Fibroblast of mammary gland (primary cell): ENCODE results near the gene KCNK7.

Experiments
- DNase-seq: peaks from one replicate; pipeline ENCODE4 v3.0.0-alpha.2; 2010; ENCODE audit warnings: low read depth
- H3K4me3 ChIP-seq: 2 replicates; pipeline ENCODE4 v1.5.1; 2011; ENCODE audit warnings: low read depth, mild to moderate bottlenecking, low read length, moderate library complexity; ENCODE audit not compliant: control insufficient read depth
- TF ChIP-seq, protein P1 (sequence below): conservative IDR thresholded peaks from 2 replicates; pipeline ENCODE4 v1.5.1; 2011; ENCODE audit warnings: low read depth, low read length, inconsistent platforms; ENCODE audit not compliant: control insufficient read depth, insufficient read depth

KCNK7 gene

DNA sequence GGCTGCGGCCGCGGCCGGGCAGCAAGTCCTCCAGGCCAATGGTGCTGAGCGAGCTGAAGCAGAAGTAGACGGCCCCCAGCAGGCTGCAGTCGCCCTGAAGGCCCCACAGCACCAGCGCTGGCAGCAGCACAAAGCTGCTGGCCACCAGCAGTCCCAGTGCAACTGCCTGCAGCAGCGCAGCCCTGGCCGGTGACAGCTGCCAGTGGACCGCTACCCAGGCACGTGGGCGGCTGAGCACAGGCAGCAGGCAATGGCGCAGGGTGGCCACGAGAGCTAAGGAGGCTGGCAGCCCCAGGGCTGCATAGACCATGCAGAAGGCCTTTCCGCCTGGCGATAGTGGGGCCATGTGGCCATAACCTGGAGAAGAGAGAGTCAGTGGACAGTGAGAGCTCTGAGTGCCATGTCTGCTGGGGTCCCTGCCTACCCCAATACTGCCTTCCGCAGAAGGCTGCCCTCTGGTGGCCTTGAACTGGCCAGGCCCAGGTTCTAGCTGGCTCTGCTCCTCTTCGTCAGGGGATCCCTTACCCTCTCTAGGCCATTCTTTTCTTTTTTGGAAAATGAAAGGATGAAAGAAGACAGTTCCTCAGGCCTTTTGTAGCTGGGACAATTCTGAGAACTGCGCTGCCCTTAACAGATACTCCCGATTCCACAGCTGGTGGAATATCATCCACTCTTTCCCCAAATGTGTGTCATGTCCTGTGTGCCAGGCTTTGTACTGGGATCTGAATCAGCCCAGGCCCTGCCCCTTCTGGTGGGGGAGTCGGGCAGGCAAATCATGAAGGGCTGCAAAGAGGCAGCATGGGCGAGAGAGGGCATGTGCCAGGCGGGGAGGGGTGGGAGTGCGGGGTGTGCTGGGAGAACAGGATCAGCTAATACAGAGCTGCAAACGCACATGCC lies 1.8 kb downstream of the KCNK7 start:
- H3K4me3 ChIP-seq, result no peak overlapping the region
- no peak for DNase-seq
- TF ChIP-seq, protein P1, sequence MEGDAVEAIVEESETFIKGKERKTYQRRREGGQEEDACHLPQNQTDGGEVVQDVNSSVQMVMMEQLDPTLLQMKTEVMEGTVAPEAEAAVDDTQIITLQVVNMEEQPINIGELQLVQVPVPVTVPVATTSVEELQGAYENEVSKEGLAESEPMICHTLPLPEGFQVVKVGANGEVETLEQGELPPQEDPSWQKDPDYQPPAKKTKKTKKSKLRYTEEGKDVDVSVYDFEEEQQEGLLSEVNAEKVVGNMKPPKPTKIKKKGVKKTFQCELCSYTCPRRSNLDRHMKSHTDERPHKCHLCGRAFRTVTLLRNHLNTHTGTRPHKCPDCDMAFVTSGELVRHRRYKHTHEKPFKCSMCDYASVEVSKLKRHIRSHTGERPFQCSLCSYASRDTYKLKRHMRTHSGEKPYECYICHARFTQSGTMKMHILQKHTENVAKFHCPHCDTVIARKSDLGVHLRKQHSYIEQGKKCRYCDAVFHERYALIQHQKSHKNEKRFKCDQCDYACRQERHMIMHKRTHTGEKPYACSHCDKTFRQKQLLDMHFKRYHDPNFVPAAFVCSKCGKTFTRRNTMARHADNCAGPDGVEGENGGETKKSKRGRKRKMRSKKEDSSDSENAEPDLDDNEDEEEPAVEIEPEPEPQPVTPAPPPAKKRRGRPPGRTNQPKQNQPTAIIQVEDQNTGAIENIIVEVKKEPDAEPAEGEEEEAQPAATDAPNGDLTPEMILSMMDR, result peak; percentile 70

DNA sequence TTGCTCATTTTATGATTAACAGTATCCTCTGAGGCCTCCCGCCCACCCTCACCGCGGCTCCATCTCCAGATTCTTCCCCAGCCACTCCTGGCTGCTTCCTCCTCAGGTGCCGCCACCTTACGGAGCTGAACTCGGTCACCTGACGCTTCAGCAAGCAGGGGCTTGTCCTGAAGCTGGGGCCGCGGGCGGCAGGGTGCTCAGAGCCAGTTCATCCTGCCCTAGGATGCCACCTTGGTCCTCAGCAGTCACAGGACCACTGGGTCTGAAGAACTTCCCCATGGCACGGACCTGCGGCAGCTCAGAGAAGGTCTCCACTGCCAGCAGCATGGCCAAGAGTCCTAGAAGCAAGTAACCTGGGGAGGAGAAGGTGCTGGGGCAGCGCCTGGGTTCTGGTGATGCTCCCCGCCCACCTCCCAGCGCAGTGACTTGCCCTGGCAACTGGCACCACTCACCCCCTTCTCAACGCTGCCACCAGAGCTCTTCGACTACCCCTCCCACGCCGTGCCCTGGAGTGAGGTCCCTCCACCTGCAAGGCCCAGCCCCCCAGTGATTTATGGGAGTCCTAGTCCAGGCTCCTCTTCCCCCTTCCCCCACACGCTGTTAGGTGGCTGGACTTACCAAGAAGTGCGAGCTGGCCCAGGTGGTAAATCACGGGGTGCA lies 2.6 kb downstream of the KCNK7 start:
- H3K4me3 ChIP-seq, result no peak overlapping the region
- DNase-seq, result no peak
- TF ChIP-seq, protein P1, result no peak

DNA sequence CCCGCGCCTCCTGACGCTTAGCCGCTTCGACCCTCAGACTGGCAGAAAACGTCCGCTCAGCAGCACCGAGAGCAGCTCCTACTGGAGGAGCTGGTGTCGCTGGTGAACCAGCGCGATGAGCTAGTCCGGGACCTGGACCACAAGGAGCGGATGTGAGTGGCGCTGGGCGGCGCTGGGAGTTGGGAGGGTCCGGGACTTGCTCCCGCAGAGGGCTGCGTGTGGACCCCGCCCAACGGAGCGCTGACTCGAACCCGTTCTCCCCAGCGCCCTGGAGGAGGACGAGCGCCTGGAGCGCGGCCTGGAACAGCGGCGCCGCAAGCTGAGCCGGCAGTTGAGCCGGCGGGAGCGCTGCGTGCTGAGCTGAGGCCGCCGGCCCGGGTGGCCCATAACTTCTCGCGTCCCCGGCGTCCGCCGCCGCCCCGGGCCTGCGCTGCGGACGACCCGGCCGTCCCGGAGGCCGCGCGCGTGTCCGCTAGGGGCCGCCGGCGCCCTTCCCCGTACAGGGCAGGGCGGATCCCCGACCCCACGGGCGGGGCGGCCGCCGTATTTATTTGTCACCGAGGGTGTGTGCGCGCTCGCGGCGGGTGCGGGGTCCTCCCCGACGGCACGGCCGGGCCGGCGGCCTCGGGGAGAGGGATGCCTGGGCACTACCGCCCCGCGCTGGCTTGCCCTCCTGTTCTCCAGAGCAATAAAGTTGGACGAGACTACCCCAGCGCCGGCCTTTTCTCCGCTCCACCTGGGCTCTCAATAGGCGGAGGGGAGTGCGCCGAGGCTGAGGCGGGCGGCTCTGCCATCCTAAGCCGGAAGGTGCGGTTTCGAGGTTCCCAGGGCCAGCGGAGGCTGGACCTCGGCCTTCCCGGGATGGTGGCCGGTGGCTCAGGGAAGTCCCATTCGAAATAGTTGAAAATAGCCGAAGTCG lies 3.4 kb downstream of the KCNK7 start:
- no peak overlapping the region for H3K4me3 ChIP-seq
- DNase-seq, result peak; percentile 69
- TF ChIP-seq, protein P1, result no peak

DNA sequence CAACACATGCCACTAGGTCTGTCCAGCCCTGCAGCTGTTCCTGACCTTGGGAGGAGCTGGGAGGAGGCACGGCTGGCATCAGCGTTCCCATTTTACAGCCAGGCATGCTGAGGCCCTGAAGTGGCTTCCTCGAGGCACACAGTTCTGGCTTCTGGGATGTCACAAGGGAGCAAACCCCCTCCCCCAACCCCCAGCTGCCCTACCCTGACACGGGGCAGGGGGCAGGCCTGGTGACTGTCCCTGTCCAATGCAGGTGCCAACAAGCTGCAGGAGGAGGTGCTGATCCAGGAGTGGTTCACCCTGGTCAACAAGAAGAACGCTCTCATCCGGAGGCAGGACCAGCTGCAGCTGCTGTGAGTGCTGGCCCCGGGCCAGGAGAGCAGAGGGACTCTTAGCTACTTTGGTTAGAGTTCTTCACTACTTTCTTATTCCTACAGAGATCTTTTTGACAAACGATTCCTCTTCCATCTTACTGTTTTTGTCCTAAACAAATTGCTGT lies 5.3 kb downstream of the KCNK7 start:
- TF ChIP-seq, protein P1, result no peak
- H3K4me3 ChIP-seq, result no peak overlapping the region
- no peak for DNase-seq

DNA sequence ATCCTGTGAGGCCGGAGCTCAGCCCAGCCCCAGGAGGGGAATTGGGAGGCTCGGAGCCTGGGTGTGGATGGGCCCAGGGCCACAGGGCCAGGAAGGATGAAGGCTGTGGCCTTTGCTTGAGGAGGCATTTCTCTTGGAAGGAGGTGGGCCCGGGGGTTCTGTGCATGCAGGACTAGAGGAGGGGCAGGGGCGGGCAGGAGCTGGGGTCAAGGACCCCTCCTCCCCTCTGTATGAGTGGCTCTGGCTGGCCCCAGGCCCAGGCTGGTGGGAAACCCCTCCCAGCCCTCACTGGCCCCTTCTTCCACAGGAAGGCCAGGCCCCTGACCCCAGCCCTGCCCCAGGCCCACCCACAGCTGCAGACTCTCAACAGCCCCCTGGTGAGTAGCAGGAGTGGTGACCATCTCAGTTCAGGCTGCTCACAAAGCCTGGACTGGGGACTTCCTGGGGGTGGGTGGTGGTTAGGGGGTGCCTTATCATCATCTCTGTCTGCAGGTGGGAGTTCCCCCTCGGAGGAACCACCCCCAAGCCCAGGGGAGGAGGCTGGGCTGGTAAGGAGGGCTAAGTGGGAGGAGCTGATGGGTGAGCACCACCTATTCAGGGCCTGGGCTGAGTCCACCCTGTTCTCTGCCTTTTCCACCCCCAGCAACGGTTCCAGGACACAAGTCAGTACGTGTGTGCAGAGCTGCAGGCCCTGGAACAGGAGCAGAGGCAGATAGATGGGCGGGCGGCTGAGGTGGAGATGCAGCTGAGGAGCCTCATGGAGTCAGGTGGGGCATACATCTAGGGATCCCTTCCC lies 6.0 kb downstream of the KCNK7 start:
- no peak for DNase-seq
- TF ChIP-seq, protein P1, result no peak
- H3K4me3 ChIP-seq, result no peak overlapping the region
